GM19193 (cell line): ENCODE data around the gene SLC35E1.

Experiments used
- POLR2A ChIP-seq: IDR thresholded peaks from 4 replicates; pipeline ENCODE4 v1.6.1; 2011; ENCODE audit not compliant: insufficient read depth, insufficient read length; ENCODE audit errors: extremely low read depth

Gene SLC35E1

DNA sequence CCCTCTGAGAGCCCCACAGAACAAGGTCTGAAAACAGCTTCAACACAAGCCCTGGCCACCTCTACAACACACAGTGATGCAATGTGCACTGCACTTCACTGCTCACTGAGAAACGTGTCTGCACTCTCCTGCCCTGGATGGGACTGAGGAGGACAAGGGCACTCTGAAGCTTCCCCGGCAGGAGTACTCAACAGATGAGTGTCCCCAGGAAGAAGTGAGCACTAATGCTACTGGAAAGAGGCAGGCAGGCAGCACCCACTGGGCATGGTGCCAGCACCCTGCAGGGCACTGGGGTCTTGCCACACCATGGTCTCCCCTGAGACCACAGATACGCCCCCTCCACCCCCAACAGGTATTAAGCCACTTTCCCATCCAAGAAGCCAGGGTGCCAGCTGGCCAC, 17.7 kb upstream of the SLC35E1 start:
- TF ChIP-seq POLR2A = no peak

DNA sequence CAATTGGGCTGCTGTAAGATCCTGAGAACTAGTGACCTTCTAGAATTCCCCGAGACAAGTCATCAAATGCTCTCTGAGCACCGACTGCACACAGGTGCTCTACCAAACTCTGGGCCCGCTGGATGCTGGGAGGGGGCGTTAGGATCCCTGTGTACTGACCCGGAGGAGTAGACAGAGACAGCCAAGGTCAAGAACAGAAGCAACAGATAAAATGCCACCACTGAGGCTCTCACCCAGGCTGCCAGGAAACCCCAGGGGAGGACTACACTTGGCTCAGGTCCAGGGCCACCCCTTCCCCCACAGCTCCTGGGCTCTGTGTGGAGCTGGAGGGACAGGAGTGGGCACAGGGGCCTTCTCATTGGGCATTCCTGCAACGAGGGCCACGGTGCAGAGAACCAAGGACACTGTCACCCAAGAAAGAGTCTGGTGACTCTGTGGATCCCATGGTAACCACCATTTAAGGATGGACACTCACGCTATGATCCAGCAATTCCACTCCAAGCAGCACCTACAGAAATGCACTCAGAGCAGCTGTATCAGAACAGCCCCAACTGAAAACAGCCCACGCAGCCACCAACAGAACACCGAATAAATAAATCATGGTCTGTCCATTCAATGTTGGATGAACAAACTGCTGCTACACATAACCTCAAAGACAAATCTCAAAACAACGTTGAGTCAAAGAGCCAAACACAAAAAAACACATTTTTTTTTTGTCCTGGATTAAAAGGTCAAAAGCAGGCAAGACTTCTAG, 16.8 kb upstream of the SLC35E1 start:
- TF ChIP-seq POLR2A = no peak

DNA sequence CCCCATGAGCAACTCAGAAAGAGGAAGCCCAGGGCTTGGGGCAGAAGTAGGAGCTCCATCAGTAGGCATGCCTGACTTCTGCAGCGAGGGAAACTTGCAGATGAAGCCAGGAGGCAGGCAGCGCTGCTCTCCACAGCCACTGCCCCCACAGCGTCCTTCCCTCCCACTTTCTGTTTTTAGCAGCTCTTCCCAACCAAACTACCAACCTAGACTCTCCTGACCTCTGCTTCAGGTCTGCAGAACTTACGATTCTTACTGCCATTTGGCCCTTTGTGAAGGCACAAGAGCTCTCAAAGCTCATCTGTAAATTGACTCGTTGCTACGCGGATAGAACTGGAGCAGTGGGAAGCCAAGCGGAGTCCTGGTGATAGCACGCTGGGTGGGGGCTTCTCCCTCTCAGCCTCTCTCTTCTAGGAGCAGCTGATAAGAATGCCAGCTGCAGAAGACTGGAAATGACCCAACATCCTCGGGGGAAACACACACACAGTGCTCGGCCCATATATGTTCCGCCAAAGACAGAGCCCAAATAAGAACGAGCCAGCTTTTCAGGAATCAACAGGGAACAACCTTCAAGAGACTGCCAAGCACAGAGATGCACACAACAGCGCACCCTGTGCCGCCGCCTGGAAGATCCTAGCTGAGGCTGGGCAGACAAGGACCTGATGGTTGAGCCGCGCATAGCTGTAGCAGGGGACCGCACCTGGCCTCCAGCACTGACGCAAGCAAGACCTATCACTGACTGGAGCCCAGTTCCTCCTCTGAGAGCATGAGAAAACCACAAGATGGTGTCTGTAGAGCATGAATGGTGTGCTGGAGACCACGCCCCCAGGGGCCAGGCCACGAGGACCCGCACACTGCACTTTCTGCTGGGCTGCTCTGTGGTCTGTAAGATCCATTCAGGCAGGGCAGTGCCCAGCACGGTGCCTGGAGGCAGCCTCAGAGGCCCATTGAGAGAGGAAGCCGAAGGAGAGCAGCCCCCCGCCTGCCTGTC, 15.9 kb upstream of the SLC35E1 start:
- peak; percentile 84 for TF ChIP-seq POLR2A

DNA sequence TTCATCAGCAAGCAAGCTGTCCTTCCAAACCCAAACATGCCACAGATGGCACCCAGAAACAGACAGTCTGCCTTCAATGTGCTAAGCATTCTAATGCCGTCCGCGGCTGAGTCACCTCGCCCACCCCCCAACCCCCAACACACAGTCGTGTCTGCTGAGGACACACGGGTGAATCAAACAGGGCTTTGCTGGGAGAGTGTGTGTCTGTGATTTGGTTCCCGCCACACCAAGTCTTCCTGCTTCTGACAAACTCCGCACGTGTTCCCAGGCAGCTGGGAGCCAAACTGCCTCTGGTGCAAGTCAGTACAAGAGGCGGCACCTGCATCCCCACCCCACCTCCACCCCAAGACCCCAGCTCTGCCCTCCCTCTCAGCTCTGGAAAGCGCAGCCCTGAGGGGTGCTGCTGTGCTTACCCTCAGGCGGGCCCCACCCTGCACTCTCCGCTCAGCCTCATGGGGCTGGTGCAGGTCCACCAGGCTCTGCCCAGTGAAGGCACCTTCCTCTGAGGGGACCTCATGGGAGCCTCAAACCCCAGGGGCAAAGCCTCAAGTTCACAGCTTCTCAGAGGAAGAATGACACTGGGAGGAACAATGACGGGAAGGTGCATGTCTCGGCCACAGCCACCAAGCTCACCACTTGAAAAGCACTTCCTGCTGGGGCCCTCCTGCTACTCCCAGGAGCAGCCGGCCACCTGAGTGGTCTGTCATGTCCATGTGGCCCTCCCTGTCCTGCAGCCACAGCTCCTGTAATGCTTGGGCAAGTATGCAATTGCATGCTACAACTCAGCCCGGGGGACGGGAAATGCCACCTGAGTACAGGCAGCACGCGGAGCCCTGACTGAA, 15.0 kb upstream of the SLC35E1 start:
- TF ChIP-seq POLR2A = peak; percentile 64

DNA sequence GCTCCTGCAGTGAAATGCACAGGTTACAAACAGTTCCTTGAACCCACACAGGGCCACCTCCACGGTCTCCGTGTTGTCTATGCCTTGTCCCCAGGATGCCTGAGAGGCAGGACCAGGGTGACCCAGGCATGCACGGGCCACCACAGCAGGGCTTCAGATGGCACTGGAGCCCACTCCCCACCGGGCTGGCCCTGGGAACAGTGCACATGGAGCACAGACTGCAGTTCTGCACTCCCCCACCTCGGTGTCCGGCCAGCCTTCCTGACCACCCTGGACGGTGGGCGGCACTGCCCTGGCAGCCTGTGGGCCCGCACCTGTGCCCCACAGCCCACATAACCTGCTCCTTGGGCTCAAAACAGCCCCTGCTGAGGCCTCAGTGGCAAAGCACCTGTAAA, 14.3 kb upstream of the SLC35E1 start:
- no peak for TF ChIP-seq POLR2A

DNA sequence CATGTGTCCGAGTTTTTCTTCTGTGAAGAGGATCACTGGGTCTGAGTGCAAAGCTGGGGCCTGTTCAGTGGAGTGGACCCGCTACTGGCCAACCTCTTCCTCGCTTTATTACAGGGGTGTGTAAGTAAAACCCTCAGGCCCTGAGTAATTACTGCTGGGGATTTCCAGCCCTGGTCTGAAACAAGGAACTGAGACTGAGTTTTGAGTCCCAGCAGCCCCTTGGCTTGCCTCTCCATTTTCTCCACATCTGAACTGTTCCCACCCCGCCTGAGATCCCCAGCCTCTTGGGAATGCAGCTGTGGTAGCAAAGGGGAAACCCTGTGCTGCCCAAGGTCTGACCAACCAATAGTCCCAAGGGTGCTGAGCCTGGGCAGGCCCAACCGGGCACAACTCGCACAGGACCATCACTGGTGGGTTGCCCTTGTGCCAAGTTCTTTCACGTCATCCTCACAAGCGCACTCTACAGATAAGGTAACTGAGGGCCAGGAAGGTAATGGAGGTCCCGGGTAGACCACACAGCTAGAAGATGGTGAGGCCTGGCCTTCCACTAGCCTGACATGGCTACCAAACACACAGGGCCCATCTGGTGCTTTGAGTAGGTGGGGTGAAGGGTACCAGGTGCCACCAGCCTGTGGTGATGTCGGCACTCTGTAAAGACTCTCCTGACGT, 13.7 kb upstream of the SLC35E1 start:
- peak; percentile 74 for TF ChIP-seq POLR2A

DNA sequence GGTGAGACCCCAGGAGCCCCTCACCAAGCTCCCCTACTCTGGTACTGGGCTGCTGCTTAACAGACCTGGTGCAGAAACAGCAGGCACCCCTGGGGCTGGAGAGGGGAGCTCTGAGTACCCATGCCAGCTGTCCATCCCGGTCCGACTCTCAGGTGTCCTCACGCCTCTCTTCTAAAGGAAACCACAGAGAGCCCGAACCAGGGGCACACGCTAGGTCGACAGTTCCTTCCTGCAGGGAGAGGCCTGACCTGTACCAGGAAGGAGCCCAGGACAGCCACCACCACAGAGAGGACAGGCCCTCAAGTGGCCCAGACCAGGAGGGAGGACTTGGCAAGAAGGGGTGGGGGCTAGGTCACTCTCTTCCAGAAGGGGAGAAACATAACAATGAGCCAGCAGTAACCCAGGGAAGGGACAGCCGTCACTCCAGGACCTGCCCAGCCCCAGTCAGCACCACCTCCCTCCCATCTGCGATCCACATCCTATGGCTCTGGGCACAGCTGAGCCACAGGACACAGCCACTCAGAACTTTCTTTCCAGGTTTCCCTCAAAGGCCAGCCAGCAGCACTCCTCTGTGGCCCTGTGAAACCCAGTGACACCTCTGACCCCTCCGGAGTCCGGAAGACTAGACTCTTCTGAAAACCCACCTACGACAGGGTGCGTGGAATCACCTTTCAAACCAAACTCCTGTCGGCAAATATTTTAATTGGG, 13.0 kb upstream of the SLC35E1 start:
- TF ChIP-seq POLR2A = peak; percentile 59

DNA sequence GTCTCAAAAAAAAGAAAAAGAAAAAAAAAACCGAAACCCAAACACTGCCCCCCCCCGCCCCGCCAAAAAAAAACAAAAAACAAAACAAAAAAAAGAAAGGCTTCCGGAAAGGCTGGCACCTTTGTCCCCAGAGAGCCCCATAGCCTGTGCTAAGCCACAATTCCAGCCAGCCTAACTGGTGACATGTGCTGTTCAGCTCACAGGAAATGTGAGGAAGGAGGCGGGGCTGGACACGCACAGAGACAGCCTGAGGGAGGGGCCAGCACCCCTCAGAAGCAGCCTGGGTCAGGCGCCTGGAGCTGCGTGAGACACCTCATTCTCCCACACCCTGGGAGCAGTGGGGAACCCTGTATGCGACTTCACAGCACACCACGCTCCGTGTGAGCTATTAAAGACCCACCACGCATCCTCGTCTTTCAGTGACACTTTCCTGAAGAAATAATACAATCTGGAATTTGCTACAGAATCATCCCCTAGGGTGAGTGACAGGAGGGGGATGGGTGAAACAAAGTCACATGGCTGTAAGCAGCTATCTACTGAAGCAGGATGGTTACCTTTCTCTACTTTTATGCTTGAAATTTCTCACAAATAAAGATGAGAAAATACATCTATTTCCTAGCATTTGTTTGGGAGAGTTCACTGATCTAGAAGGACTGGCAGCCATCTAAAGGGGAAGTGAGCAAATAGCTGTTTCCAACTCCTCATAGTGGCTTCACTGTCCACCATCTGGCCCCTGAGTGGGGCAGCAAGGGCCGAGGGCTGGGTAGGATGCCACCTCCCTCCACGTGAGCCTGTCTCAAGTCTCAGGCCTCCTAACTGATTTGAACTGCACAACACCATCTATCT, 12.3 kb upstream of the SLC35E1 start:
- peak; percentile 98 for TF ChIP-seq POLR2A

DNA sequence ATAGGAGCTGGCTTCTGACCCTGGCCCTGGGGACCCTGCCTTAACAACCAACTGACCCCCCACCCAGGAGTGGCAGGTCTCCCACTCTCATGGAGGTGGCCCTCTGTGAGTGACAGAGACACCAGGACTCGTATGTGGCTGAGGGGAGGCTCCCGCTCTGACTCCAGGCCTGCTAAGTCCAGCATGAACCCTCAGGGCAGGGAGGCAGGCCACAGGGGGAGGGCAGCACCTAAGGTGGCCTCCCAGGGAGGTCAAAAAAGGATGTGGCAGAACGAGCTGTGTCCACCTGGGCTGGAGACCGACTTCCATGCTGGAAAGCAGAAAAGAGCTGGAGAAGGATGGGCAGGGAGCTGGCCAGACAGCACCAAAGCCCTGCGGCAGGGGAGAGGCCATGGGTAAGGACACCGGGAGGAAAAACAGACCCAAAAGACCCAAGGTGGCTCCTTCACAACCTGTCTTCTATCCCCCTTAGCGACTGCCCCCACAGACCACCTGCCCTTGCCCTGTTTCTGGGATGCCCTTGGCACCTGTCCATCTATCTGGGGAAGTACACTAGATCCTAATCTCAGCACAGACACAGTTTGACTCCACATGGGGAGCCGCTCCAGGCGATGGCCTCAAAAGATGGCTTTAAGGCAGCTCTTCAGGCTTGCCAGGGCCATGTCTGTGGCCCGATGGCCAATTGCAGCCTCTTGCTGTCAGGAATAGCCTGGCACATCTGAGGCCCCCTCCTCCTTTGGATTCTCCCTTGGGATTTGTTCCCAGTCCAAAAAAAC, 10.5 kb upstream of the SLC35E1 start:
- no peak for TF ChIP-seq POLR2A

DNA sequence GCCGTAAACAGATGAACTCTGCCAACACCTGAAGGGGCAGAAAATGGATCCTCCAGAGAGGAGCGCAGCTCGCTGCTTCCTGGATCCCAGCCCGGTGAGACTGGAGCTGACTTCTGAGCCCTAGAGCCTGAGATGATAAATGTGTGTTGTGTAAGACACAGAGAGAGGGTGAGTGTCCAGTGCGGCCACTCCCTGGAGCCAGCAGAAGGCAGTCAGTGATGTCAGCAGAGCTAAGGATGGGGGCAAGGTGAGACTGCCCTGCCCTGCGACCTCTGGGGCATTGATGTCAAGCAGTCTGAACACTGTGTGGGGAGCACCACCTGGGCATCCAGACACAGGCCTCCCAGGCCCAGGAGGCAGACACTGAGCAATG, 9.7 kb upstream of the SLC35E1 start:
- TF ChIP-seq POLR2A = no peak

DNA sequence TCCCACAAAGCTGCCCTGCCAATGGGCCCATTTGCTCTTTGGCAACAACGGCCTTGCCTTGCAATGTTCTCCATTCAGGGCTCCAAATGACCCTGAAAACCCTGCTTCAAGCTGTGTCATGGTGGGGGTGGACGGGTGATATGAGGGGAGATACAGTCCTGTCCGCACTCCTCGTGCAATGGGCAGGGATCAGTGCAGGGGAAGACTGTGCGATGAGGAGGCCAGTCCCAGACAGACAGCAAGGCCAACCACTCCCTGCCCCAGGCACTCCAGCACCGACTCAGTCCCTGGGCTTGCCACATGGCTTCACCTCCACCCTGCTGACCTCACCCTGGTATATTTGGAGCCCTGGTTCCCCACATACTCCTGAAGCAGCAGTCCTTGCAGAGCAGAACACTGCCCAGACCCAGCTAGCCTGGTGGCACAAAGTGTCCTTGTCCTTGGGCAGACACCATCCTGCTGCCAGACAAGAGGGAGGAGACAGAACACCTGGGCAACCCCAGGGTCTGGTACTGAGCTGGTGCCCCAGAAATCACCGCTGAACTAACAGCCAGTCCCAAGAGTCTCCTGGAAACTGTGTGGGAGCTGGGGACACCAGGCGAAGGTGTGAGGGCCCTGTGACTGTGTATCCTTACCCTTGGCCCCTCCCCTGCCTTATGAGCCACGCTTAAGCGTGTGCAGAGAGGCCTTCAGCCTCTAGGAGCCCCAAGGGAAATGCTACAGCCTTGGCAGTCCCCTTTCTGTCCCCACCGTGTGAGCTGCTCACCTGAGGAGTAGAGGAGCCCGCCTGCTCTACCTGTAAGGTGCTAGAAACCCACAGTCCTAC, 9.1 kb upstream of the SLC35E1 start:
- TF ChIP-seq POLR2A = no peak

DNA sequence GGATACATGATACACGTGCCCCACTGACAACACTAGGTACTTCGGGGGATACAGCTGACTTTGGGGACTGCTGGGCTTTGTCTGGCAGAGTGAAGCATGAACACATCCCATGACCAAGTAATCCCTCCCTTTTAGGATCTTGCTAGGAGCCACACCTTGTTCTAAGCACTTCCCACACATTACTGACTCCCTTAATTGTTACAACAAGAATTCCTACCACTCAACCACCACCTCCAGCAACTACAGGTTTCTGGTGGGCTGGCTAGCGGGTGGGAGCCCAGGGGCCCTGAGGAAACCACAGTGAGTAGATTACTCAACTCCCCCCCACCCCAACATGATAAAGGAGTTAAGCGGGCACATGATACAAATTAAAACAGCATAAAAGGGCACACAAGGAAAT, 7.2 kb upstream of the SLC35E1 start:
- TF ChIP-seq POLR2A = no peak

DNA sequence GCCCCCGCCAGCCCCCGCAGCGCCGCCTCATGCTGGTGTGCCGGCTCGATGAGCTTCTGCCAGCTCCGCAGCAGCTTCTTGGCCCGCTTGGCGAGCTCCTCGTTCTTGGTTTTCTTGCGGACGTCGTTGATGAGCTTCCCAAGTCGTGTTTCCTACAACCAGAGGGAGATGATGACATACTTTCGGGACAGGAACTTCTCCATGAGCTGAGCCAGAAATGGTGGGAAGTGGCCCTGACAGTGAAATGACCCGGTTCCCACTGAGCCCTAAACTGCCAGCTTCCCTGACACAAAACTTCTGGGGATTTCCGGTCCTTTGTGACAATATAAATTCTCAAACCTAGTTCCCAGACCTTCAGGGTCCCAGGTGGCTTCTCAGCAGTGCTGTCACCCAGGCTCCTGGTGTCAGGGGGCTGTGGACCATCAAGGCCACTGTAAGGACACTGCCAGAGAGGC, 5.3 kb upstream of the SLC35E1 start:
- no peak for TF ChIP-seq POLR2A
